Endodermal cell (in vitro differentiated cells): ENCODE data around the gene NKRF. TPM values are rescaled to one million over a fixed set of nuclear protein-coding genes. Genes with fewer than 3 reads are reported as not detected.

ENCODE experiments used
- DNase-seq: peaks from one replicate; pipeline ENCODE4 v3.0.0-alpha.2; 2017
- H3K27ac ChIP-seq: 2 replicates; pipeline ENCODE4 v1.5.1; 2013; ENCODE audit warnings: mild to moderate bottlenecking, low read depth, low read length, moderate library complexity
- H3K27me3 ChIP-seq: 2 replicates; pipeline ENCODE4 v1.6.1; 2013; ENCODE audit warnings: mild to moderate bottlenecking, low read length, moderate library complexity; ENCODE audit not compliant: insufficient read depth, control insufficient read depth, poor library complexity, severe bottlenecking
- H3K36me3 ChIP-seq: 2 replicates; pipeline ENCODE4 v1.7.0; 2013; ENCODE audit warnings: mild to moderate bottlenecking, low read length, moderate library complexity; ENCODE audit not compliant: control insufficient read depth, insufficient read depth
- H3K4me1 ChIP-seq: one replicate; pipeline ENCODE4 v1.7.0; 2013; ENCODE audit warnings: low read length; ENCODE audit not compliant: control insufficient read depth, insufficient read depth
- H3K4me3 ChIP-seq: 2 replicates; pipeline ENCODE4 v1.5.1; 2013; ENCODE audit warnings: mild to moderate bottlenecking, low read length, moderate library complexity
- H3K9ac ChIP-seq: 2 replicates; pipeline ENCODE4 v1.6.1; 2013; ENCODE audit warnings: mild to moderate bottlenecking, low read length, moderate library complexity; ENCODE audit not compliant: poor library complexity, severe bottlenecking; ENCODE audit errors: extremely low read depth
- H3K9me3 ChIP-seq: 2 replicates; pipeline ENCODE4 v1.6.1; 2013; ENCODE audit warnings: mild to moderate bottlenecking, low read length, moderate library complexity; ENCODE audit not compliant: control insufficient read depth
- H3K27ac Mint-ChIP-seq: 2 replicates; pipeline ENCODE4 v1.8.0; 2020; ENCODE audit warnings: mixed read lengths
- H3K27me3 Mint-ChIP-seq: 2 replicates; pipeline ENCODE4 v1.8.0; 2021; ENCODE audit warnings: mild to moderate bottlenecking, mixed read lengths; ENCODE audit not compliant: insufficient read depth
- H3K36me3 Mint-ChIP-seq: 2 replicates; pipeline ENCODE4 v1.8.0; 2020; ENCODE audit warnings: low read depth, mixed read lengths
- H3K4me1 Mint-ChIP-seq: 2 replicates; pipeline ENCODE4 v1.8.0; 2020; ENCODE audit warnings: mixed read lengths
- H3K4me3 Mint-ChIP-seq: 2 replicates; pipeline ENCODE4 v1.8.0; 2020; ENCODE audit warnings: mild to moderate bottlenecking, moderate library complexity, mixed read lengths
- H3K9me3 Mint-ChIP-seq: 2 replicates; pipeline ENCODE4 v1.8.0; 2020; ENCODE audit warnings: mild to moderate bottlenecking, mixed read lengths
- WGBS, 2 experiments: methylation state at CpG; one replicate each; pipeline versions ENCODE4 v1.1.5 to v1.1.7; 2013; ENCODE audit warnings: missing lambda C conversion rate in 2 of 2, mixed read lengths in 1 of 2; ENCODE audit not compliant: insufficient coverage in 1 of 2, insufficient read length in 1 of 2; 5-methylcytosine and 5-hydroxymethylcytosine counted together
- total RNA-seq, 2 donors: library from RNA; stranded (reverse); fragmentation: NEBNext Ultra II Directional in 1 of 2; extraction: Animal tissue kit (Norgen Biotek cat#: 25700) in 1 of 2; gene quantifications; 2 replicates in 1 of 2; 3 replicates in 1 of 2; pipeline ENCODE4 v1.2.1, GENCODE V29; 2021
- TF ChIP-seq, protein P1 (sequence below): fragments of 200-600 bp; sonication (generic); conservative IDR thresholded peaks from 2 replicates; pipeline ENCODE4 v1.5.0; 2021; ENCODE audit warnings: antibody characterized with exemption, mild to moderate bottlenecking

Gene NKRF
- total RNA-seq, 2 donors from 2014 or later = 14.3 to 15.8 TPM

DNA sequence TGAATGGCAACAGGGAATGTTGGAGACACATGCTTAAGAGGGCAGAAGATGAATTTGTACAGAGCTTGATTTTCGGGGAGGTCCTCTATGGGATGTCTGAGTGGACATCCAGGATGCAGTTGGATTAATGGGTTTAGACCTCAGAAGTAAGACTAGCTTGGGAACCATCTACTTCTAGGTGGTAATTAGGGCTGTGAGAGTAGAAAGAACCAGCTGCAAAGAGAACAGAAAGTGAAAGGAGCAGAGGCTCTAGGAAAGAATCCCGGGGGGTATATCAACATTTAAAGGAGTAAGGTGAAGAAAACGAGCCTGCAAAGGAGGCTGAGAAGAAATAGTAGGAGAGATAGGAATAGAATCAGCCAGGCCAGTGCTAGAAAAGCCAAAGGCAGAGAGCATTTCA lies 29.0 kb upstream of the NKRF start:
- Mint-ChIP-seq H3K27me3 (no peaks in the 10 kb centered on the region), H3K4me3 (no peak overlapping the region), H3K27ac (no peak overlapping the region), H3K36me3 (peaks cover 9% of the 10 kb centered on the region), H3K9me3 (peaks cover 68% of the 10 kb centered on the region), H3K4me1 (no peaks in the 10 kb centered on the region)
- H3K4me3 ChIP-seq = no peak overlapping the region
- H3K27me3 ChIP-seq = no peaks in the 10 kb centered on the region
- no peaks in the 10 kb centered on the region for H3K9me3 ChIP-seq
- H3K36me3 ChIP-seq = no peaks in the 10 kb centered on the region
- no peak for DNase-seq
- WGBS, 2 experiments = 91 to 100% methylated on average over 1 to 3 of the region's 3 CpGs
- no peak overlapping the region for H3K27ac ChIP-seq
- H3K9ac ChIP-seq = no peak overlapping the region
- TF ChIP-seq, protein P1, sequence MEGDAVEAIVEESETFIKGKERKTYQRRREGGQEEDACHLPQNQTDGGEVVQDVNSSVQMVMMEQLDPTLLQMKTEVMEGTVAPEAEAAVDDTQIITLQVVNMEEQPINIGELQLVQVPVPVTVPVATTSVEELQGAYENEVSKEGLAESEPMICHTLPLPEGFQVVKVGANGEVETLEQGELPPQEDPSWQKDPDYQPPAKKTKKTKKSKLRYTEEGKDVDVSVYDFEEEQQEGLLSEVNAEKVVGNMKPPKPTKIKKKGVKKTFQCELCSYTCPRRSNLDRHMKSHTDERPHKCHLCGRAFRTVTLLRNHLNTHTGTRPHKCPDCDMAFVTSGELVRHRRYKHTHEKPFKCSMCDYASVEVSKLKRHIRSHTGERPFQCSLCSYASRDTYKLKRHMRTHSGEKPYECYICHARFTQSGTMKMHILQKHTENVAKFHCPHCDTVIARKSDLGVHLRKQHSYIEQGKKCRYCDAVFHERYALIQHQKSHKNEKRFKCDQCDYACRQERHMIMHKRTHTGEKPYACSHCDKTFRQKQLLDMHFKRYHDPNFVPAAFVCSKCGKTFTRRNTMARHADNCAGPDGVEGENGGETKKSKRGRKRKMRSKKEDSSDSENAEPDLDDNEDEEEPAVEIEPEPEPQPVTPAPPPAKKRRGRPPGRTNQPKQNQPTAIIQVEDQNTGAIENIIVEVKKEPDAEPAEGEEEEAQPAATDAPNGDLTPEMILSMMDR = no peak
- H3K4me1 ChIP-seq = no peaks in the 10 kb centered on the region

DNA sequence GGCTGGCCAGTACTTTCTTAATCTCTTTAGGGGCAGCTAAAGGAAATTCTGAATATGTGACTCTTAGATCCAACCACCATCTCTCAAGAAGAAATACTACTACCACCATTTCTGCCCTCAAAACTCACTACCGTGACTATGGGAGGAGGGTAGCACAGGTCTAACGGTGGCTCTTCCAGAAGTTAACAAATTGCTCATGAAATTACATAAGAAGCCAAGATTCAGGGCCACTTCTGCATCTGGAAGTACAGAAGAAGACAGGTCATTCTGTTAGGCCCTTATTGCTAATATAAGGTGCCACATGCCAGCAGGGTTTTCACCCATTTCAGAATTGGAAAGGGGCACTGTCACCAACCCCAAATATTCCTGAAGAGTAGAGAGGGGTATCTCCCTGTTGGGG lies 19.6 kb upstream of the NKRF start:
- Mint-ChIP-seq H3K9me3 (peaks cover 58% of the 10 kb centered on the region), H3K4me3 (no peak overlapping the region), H3K27ac (no peak overlapping the region), H3K27me3 (no peaks in the 10 kb centered on the region), H3K4me1 (no peaks in the 10 kb centered on the region), H3K36me3 (no peaks in the 10 kb centered on the region)
- H3K4me1 ChIP-seq = no peaks in the 10 kb centered on the region
- H3K27ac ChIP-seq = no peak overlapping the region
- 97% methylated on average over 2 of the region's 2 CpGs; no CpG with 5 or more reads in 1 of the 2 experiments for WGBS, 2 experiments
- H3K9ac ChIP-seq = no peak overlapping the region
- H3K27me3 ChIP-seq = no peaks in the 10 kb centered on the region
- H3K36me3 ChIP-seq = no peaks in the 10 kb centered on the region
- H3K9me3 ChIP-seq = no peaks in the 10 kb centered on the region
- H3K4me3 ChIP-seq = no peak overlapping the region
- DNase-seq = no peak
- TF ChIP-seq, protein P1 = no peak

DNA sequence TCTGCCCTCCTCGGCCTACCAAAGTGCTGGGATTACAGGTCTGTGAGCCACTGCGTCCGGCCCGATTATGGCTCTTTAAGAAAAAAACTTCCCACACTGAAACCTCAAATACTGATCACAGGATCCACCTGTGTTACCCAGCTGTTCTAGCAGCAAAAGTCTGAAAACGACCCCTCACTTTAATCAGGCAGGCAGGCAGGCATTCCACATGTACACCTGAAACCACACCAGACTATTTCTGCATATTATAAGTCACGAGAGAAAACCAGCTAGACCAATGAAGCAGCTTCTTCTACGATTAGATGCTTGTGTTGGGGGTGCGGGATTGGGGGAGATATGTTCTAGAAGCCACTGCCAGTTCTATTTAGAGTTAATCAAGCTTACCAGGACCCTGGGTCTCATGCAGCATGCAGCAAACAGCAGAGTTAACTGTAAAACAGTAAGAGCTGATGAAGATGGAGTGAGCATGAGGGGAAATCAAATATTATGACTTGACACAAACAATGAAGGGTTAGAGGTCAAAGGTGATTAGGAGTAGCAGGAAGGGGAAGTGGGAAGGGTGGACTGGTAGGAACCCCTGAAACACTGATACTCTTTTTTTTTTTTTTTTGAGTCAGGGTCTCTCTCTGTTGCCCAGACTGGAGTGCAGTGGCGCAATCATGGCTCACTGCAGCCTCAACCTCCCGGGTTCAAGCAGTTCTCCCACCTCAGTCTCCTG lies 18.9 kb upstream of the NKRF start:
- H3K27ac Mint-ChIP-seq = no peak overlapping the region
- Histone ChIP-seq H3K9me3 (no peaks in the 10 kb centered on the region), H3K9ac (no peak overlapping the region), H3K4me1 (no peaks in the 10 kb centered on the region), H3K4me3 (no peak overlapping the region), H3K36me3 (no peaks in the 10 kb centered on the region), H3K27me3 (no peaks in the 10 kb centered on the region), H3K27ac (no peak overlapping the region)
- H3K4me1 Mint-ChIP-seq = no peaks in the 10 kb centered on the region
- no peak overlapping the region for H3K4me3 Mint-ChIP-seq
- no peaks in the 10 kb centered on the region for H3K27me3 Mint-ChIP-seq
- no peak for DNase-seq
- TF ChIP-seq, protein P1 = no peak
- no peaks in the 10 kb centered on the region for H3K36me3 Mint-ChIP-seq
- 83 to 95% methylated on average over 1 to 10 of the region's 10 CpGs for WGBS, 2 experiments
- H3K9me3 Mint-ChIP-seq = peaks cover 53% of the 10 kb centered on the region
